ENCODE measurements around the gene ENO4.

ENO4 gene

DNA sequence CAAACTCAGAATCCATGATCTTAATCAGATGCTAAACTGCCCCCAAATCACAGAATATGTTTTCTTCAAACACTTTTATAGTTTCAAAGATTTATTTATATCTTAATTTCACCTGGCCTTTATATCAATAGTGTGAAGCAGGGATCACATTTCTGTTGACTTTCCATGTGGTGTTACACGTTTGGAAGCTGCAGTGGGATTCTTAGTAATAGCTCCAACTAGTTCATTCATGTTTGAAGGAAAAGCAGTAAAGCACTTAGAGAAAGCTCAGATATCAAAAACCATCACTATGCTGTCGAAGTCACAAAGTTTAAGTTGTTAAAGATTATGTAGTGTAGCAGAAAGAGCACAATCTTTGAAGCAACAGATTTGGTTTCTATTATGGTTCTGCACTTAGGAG, 16.8 kb downstream of the ENO4 start:
- H3K36me3 ChIP-seq (ENCODE audit: control insufficient read depth, insufficient read depth, low read length) = no peaks in the 10 kb centered on the region
- no peaks in the 10 kb centered on the region for H3K9me3 ChIP-seq (ENCODE audit: control insufficient read depth, low read length)
- no peak for DNase-seq
- H3K4me3 ChIP-seq (ENCODE audit: insufficient read depth, low read depth, low read length, poor library complexity, severe bottlenecking) = no peak overlapping the region
- H3K27ac ChIP-seq (ENCODE audit: insufficient read depth, low read length, poor library complexity, severe bottlenecking) = no peak overlapping the region
- H3K4me1 ChIP-seq (ENCODE audit: control insufficient read depth, insufficient read depth, low read length, poor library complexity, severe bottlenecking) = no peaks in the 10 kb centered on the region
- H3K27me3 ChIP-seq (replicated peaks; ENCODE audit: control insufficient read depth, insufficient read depth, low read length, poor library complexity, severe bottlenecking) = no peaks in the 10 kb centered on the region

DNA sequence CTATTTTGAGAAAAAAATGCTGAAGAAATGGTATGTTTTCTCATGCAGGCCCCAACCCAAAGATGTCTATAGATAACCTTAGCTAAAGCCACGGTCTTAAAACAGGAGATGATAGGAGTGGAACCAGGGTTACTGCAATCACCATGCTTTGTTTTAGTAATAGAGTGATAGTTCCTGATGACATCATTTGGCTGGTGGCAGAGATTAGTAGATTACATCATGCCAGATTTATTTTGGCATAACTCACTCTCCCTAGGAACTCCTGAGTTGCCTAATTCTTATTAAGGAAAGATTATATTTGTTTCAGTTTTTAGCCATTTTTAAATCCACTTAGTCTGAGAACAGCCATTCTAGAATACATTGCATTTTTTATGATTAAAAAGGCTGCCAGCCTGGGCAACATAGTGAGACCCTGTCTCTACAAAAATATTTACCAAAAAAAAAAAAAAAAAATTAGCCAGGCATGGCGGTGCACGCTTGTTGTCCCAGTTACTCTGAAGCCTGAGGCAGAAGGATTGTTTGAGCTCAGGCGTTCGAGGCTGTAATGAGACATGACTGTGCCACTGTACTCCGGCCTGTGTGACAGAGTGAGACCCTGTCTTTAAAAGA, 17.8 kb downstream of the ENO4 start:
- H3K4me1 ChIP-seq (ENCODE audit: control insufficient read depth, insufficient read depth, low read length, poor library complexity, severe bottlenecking) = no peaks in the 10 kb centered on the region
- no peaks in the 10 kb centered on the region for H3K27me3 ChIP-seq (replicated peaks; ENCODE audit: control insufficient read depth, insufficient read depth, low read length, poor library complexity, severe bottlenecking)
- H3K36me3 ChIP-seq (ENCODE audit: control insufficient read depth, insufficient read depth, low read length) = no peaks in the 10 kb centered on the region
- no peak overlapping the region for H3K4me3 ChIP-seq (ENCODE audit: insufficient read depth, low read depth, low read length, poor library complexity, severe bottlenecking)
- no peak overlapping the region for H3K27ac ChIP-seq (ENCODE audit: insufficient read depth, low read length, poor library complexity, severe bottlenecking)
- no peak for DNase-seq
- H3K9me3 ChIP-seq (ENCODE audit: control insufficient read depth, low read length) = no peaks in the 10 kb centered on the region

DNA sequence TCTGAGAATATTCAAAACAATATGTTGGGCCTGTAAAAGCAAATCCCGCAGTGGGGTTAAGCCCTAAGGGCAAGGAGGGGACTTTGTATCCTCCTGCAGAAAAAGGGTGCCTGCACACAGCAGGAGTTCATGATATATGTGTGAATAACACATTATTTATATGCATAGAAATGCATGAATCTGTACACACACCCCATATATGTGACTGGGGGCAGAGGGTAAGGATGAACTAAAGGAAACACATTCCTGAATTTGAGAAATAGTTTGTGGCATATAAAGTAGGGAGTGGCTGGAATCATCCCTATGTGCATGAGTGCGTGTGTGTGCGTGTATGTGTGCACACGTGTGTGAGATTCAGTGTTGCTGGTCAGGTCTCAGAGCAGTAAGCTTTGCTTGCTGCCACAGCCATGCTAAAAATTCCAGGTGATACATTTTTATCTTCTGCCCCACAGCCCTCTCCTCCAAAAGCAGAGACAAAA, 18.9 kb downstream of the ENO4 start:
- Histone ChIP-seq H3K9me3 (ENCODE audit: control insufficient read depth, low read length) (no peaks in the 10 kb centered on the region), H3K27ac (ENCODE audit: insufficient read depth, low read length, poor library complexity, severe bottlenecking) (no peak overlapping the region), H3K4me3 (ENCODE audit: insufficient read depth, low read depth, low read length, poor library complexity, severe bottlenecking) (no peak overlapping the region), H3K4me1 (ENCODE audit: control insufficient read depth, insufficient read depth, low read length, poor library complexity, severe bottlenecking) (no peaks in the 10 kb centered on the region), H3K36me3 (ENCODE audit: control insufficient read depth, insufficient read depth, low read length) (no peaks in the 10 kb centered on the region), H3K27me3 (replicated peaks; ENCODE audit: control insufficient read depth, insufficient read depth, low read length, poor library complexity, severe bottlenecking) (no peaks in the 10 kb centered on the region)
- DNase-seq = no peak

DNA sequence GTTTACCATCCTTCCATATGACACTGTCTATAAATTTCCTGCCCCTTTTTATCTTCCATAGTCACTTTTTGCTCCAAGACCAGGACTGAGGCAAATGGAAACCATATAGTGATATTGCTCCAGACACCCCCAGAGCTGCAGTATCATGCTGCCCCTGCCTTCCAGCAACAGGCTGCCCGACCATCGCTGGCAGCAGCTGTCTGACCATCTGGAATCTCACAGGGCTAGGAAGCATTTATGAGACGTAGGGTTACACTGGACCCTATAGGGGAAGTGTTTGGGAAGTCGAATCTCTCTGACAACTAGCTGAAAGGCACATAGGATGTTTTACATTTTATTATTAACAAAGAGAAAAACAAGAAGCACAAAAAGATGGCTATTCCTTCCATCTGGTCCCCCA, 19.4 kb downstream of the ENO4 start:
- no peak overlapping the region for H3K4me3 ChIP-seq (ENCODE audit: insufficient read depth, low read depth, low read length, poor library complexity, severe bottlenecking)
- H3K9me3 ChIP-seq (ENCODE audit: control insufficient read depth, low read length) = no peaks in the 10 kb centered on the region
- no peaks in the 10 kb centered on the region for H3K4me1 ChIP-seq (ENCODE audit: control insufficient read depth, insufficient read depth, low read length, poor library complexity, severe bottlenecking)
- DNase-seq = no peak
- H3K27me3 ChIP-seq (replicated peaks; ENCODE audit: control insufficient read depth, insufficient read depth, low read length, poor library complexity, severe bottlenecking) = no peaks in the 10 kb centered on the region
- H3K36me3 ChIP-seq (ENCODE audit: control insufficient read depth, insufficient read depth, low read length) = no peaks in the 10 kb centered on the region
- H3K27ac ChIP-seq (ENCODE audit: insufficient read depth, low read length, poor library complexity, severe bottlenecking) = no peak overlapping the region

DNA sequence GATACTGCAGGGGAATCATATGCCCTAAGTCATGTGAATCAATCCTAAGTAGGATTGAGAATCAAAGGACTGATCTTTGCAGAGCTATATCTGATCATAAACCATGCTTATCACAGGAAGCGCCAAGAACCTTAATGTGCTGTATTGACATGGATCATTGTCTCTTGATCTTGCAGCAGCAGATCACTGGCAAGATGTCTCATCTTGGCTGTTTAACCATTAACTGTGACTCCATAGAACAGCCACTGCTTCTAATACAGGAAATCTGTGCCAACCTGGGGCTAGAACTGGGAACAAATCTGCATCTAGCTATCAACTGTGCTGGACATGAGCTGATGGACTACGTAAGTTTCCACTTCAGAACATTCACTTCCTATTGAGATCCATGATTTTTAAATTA, 21.6 kb downstream of the ENO4 start:
- no peak overlapping the region for H3K4me3 ChIP-seq (ENCODE audit: insufficient read depth, low read depth, low read length, poor library complexity, severe bottlenecking)
- H3K36me3 ChIP-seq (ENCODE audit: control insufficient read depth, insufficient read depth, low read length) = no peaks in the 10 kb centered on the region
- no peak for DNase-seq
- no peaks in the 10 kb centered on the region for H3K9me3 ChIP-seq (ENCODE audit: control insufficient read depth, low read length)
- H3K27me3 ChIP-seq (replicated peaks; ENCODE audit: control insufficient read depth, insufficient read depth, low read length, poor library complexity, severe bottlenecking) = no peaks in the 10 kb centered on the region
- H3K4me1 ChIP-seq (ENCODE audit: control insufficient read depth, insufficient read depth, low read length, poor library complexity, severe bottlenecking) = no peaks in the 10 kb centered on the region
- no peak overlapping the region for H3K27ac ChIP-seq (ENCODE audit: insufficient read depth, low read length, poor library complexity, severe bottlenecking)

DNA sequence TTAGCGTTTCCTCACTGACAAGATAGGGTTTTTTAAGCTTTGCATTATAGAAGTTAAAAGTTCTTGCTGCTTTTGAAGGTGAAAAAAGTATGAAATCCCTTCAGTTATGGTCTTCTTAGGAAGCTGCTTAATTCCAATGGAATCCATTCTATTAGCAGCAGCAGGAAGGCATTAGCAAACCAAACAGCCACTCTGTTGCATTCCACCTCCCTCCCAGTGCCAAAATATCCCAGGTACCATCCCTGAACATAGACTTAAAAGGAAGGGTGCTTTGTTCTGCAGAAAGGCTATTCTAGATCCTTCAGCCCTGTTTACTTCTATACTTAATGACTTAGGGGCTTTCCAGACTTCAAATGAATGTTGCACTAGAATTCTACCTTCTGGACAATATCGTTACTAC, 23.8 kb downstream of the ENO4 start:
- Histone ChIP-seq H3K27me3 (replicated peaks; ENCODE audit: control insufficient read depth, insufficient read depth, low read length, poor library complexity, severe bottlenecking) (no peaks in the 10 kb centered on the region), H3K9me3 (ENCODE audit: control insufficient read depth, low read length) (no peaks in the 10 kb centered on the region), H3K4me3 (ENCODE audit: insufficient read depth, low read depth, low read length, poor library complexity, severe bottlenecking) (no peak overlapping the region), H3K4me1 (ENCODE audit: control insufficient read depth, insufficient read depth, low read length, poor library complexity, severe bottlenecking) (no peaks in the 10 kb centered on the region), H3K36me3 (ENCODE audit: control insufficient read depth, insufficient read depth, low read length) (no peaks in the 10 kb centered on the region), H3K27ac (ENCODE audit: insufficient read depth, low read length, poor library complexity, severe bottlenecking) (no peak overlapping the region)
- no peak for DNase-seq

DNA sequence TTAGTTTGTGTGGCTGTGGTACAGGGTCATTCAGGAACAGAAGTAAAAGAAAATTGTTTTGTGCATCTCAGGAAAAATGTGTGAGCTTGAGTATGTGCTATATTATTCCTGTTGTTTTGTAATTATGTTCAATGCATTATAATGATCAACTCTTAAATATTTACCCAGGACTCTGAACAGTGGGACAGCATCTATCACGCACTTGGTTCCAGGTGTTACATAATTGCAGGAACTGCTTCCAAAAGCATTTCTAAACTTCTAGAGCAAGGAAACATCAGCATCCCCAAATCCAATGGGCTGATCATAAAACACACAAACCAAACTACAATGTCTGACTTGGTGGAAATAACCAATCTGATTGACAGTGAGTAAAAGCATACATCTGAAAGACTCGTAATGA, 26.6 kb downstream of the ENO4 start:
- Histone ChIP-seq H3K4me3 (ENCODE audit: insufficient read depth, low read depth, low read length, poor library complexity, severe bottlenecking) (no peak overlapping the region), H3K27me3 (replicated peaks; ENCODE audit: control insufficient read depth, insufficient read depth, low read length, poor library complexity, severe bottlenecking) (no peaks in the 10 kb centered on the region), H3K4me1 (ENCODE audit: control insufficient read depth, insufficient read depth, low read length, poor library complexity, severe bottlenecking) (no peaks in the 10 kb centered on the region), H3K36me3 (ENCODE audit: control insufficient read depth, insufficient read depth, low read length) (no peaks in the 10 kb centered on the region), H3K9me3 (ENCODE audit: control insufficient read depth, low read length) (no peaks in the 10 kb centered on the region), H3K27ac (ENCODE audit: insufficient read depth, low read length, poor library complexity, severe bottlenecking) (no peak overlapping the region)
- DNase-seq = no peak

DNA sequence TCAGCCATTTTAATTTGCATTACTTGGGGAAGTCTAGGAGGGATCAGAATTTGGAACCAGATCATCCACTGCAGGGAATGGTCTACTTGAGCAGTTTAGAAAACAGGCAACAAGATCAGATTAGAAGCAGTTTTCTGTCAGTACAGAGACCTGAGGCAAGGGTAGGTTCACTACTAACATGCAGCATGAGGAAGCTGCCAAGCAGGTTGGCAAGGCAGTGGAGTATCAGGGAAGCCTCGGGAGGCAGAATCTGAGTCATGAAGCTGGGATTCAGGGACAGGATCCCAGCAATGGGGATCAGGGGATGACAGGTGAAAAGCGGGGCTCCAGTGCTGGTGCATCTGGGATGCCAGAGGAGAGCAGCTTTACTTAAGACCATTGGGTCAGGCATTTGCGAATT, 28.1 kb downstream of the ENO4 start:
- H3K9me3 ChIP-seq (ENCODE audit: control insufficient read depth, low read length) = no peaks in the 10 kb centered on the region
- no peak for DNase-seq
- no peak overlapping the region for H3K27ac ChIP-seq (ENCODE audit: insufficient read depth, low read length, poor library complexity, severe bottlenecking)
- no peaks in the 10 kb centered on the region for H3K27me3 ChIP-seq (replicated peaks; ENCODE audit: control insufficient read depth, insufficient read depth, low read length, poor library complexity, severe bottlenecking)
- H3K36me3 ChIP-seq (ENCODE audit: control insufficient read depth, insufficient read depth, low read length) = no peaks in the 10 kb centered on the region
- H3K4me1 ChIP-seq (ENCODE audit: control insufficient read depth, insufficient read depth, low read length, poor library complexity, severe bottlenecking) = no peaks in the 10 kb centered on the region
- H3K4me3 ChIP-seq (ENCODE audit: insufficient read depth, low read depth, low read length, poor library complexity, severe bottlenecking) = no peak overlapping the region

DNA sequence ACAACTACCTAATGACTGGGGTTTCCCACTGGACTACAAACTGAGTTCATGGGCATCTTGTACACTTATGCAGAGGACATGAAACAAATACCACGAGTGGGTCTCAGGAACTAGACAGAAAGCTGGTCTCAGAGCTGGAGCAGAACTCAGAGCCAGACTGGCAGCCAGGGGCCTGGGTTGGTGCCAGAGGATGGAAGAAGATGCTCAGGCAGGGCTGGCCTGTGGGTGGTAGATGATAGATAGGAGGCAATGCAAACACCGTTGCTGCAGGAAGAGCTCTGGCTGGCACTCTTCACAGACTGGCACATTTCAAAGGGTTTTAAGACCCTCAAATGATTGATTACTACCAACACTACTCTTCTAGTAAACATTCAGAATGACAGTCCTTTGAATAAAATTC, 28.8 kb downstream of the ENO4 start:
- no peaks in the 10 kb centered on the region for H3K27me3 ChIP-seq (replicated peaks; ENCODE audit: control insufficient read depth, insufficient read depth, low read length, poor library complexity, severe bottlenecking)
- DNase-seq = no peak
- H3K4me1 ChIP-seq (ENCODE audit: control insufficient read depth, insufficient read depth, low read length, poor library complexity, severe bottlenecking) = no peaks in the 10 kb centered on the region
- H3K4me3 ChIP-seq (ENCODE audit: insufficient read depth, low read depth, low read length, poor library complexity, severe bottlenecking) = no peak overlapping the region
- H3K9me3 ChIP-seq (ENCODE audit: control insufficient read depth, low read length) = no peaks in the 10 kb centered on the region
- H3K36me3 ChIP-seq (ENCODE audit: control insufficient read depth, insufficient read depth, low read length) = no peaks in the 10 kb centered on the region
- no peak overlapping the region for H3K27ac ChIP-seq (ENCODE audit: insufficient read depth, low read length, poor library complexity, severe bottlenecking)

DNA sequence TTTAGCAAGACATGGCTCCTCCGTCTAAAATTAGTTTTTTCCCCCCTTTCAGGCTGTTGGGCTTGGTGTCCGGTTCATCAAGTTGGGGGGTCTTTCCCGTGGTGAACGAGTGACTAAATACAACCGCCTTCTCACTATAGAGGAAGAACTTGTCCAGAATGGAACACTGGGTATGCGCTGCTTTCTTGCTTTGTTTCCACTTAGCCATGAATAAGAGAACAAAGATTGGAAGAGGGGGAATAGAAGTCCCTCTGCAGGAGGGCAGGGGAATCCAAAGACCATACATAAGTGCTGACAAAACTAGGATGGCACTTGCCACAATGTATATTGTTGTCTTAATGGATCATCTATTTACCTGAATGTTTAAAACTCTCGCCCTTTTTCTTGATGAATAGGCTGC, 30.5 kb downstream of the ENO4 start:
- H3K27ac ChIP-seq (ENCODE audit: insufficient read depth, low read length, poor library complexity, severe bottlenecking) = no peak overlapping the region
- no peak for DNase-seq
- no peaks in the 10 kb centered on the region for H3K4me1 ChIP-seq (ENCODE audit: control insufficient read depth, insufficient read depth, low read length, poor library complexity, severe bottlenecking)
- no peaks in the 10 kb centered on the region for H3K27me3 ChIP-seq (replicated peaks; ENCODE audit: control insufficient read depth, insufficient read depth, low read length, poor library complexity, severe bottlenecking)
- no peak overlapping the region for H3K4me3 ChIP-seq (ENCODE audit: insufficient read depth, low read depth, low read length, poor library complexity, severe bottlenecking)
- no peaks in the 10 kb centered on the region for H3K9me3 ChIP-seq (ENCODE audit: control insufficient read depth, low read length)
- no peaks in the 10 kb centered on the region for H3K36me3 ChIP-seq (ENCODE audit: control insufficient read depth, insufficient read depth, low read length)

All from effector memory CD4-positive, alpha-beta T cell (primary cell).